NCI-H460 (cell line): ENCODE data around the gene VMAC. TPM values are rescaled to one million over a fixed set of nuclear protein-coding genes. Genes with fewer than 3 reads are reported as not detected.

Source experiments
- DNase-seq: peaks from one replicate; pipeline ENCODE4 v3.0.0-alpha.2; 2016; ENCODE audit warnings: low read depth; ENCODE audit errors: extremely low read depth
- total RNA-seq: library from RNA; depleted of rRNA; stranded (reverse); fragments of >200 nt; shearing (Covaris generic); gene quantifications from 2 replicates; pipeline ENCODE4 v1.2.3, GENCODE V29; 2014; rRNA removed

The VMAC gene
- total RNA-seq, 1 experiment from 2014 or later = 3.7 TPM

GRCh38 chr19:5949792-5950305 lies 45.2 kb downstream of the VMAC start:
- DNase-seq = no peak

- no peak for DNase-seq
These were observed 46.1 kb downstream of the VMAC start for GRCh38 chr19:5950741-5951140.

GRCh38 chr19:5951338-5951861 lies 46.7 kb downstream of the VMAC start:
- DNase-seq = no peak

GRCh38 chr19:5952193-5953029 lies 47.7 kb downstream of the VMAC start:
- no peak for DNase-seq

DNA sequence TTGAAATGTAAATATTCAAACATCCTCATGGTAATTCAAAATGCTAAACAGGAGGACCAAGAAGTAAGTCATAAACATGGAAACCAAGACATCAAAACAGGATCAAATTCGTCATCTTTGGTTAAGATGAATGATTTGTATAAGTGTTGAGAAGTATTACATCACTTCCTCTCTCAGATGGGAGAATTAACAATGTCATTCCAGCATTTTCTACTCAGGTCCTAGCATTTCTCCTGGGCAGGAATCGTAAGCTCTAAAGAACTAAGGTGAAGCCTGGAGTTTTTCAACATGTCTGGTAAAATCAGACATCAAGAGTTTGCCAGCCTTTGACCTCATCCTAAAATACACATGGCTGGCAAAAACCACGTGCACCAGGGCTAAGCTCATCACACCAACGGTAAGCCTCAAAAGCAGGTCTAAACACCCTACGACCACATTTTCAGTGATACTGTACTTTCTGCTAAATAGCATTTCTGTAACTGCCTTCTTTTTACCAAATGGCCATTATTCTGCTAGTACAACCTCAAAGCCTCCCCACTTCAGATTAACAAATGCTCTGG lies 48.4 kb downstream of the VMAC start:
- DNase-seq = no peak

DNA sequence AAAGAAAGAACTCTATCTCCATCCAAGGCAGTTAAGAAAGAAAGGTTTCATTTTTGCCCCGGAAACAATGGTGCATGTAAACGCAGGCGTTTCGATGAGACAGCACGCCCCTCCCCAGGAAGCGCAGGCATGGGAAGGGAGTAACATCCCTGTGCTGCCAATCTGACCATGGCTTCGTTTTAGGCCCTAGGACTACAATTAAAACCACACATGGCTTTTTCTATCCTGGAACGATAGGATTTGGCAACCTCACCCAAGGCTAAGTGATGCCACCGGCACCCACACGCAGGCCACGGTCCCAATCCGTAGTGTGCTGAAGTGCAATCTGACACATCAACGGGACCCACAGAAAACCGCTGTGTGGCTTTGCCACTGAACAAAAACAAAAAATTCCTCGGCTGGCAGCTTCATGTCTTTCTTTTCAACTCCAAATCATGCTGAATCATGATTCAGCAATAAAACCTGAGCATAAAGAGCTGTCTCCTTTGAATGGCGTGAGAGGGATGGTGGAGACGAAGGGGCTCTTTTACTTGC lies 49.1 kb downstream of the VMAC start:
- DNase-seq = no peak

DNA sequence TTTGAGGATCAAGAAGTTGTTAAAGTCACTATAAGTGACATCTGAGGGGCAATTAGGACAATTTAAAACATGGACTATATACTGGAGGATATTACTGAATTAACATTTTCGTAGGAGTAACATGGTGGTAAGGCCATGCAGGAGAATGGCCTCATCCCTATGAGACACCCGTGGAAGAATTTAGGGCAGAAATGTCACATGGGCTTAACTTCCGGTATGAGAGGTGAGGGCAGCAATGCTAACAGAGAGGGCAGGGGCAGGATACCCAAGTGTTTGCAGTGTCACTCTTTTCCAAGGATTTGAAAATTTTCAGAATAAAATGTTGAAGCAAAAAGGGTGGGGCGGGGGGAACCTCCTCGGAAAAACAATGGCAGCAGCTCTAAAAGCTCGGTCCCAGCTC lies 49.6 kb downstream of the VMAC start:
- DNase-seq = no peak

DNA sequence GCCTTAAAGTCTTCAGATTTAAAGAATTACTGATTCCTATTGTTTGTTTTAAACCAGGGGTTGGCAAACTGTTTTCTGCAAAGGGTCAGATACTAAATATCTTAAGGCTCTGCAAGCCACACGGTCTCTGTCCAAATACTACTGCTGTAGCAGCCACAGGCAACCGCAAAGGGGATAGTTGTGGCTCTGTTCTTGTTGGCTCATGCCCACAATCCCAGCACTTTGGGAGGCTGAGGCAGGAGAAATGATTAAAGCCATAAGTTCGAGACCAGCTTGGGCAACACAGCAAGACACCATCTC lies 50.9 kb downstream of the VMAC start:
- DNase-seq = no peak

DNA sequence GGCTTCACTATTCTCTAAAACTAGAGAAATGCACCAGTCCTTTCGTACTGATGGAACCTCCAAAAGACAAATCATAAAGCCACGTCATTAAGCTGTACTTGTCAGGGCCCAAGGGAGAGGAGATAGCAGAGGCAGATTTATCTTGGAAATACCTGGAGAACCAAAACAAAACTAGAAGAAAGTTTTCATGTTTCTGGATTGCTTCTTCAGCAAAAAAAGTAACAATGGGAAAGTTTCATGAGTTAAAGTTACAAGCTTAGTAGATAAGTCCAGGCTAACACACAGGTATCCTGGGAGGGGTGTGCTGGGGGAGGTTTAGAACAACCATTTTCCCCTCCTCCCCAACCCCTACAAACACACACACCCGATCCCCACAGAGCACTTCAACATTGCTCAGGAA lies 51.7 kb downstream of the VMAC start:
- no peak for DNase-seq

DNA sequence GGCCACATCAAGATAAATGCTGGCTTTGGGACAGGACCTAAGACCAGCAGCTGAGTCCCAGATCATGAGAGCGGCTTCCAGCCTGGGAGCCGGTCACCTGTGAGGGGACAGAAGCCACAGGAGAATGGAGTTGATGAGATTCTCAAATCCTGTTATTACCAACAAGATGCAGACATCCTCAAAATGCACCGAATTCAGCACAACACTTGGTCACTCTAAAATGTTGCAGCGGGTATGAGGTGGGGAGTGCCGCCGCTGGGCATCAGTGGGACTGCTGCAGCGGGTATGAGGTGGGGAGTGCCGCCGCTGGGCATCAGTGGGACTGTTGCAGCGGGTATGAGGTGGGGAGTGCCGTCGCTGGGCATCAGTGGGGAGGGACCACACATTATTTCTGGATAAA lies 52.1 kb downstream of the VMAC start:
- no peak for DNase-seq

- no peak for DNase-seq
These were observed 52.5 kb downstream of the VMAC start for GRCh38 chr19:5957170-5957569.

GRCh38 chr19:5958074-5958850 lies 53.6 kb downstream of the VMAC start:
- no peak for DNase-seq

DNA sequence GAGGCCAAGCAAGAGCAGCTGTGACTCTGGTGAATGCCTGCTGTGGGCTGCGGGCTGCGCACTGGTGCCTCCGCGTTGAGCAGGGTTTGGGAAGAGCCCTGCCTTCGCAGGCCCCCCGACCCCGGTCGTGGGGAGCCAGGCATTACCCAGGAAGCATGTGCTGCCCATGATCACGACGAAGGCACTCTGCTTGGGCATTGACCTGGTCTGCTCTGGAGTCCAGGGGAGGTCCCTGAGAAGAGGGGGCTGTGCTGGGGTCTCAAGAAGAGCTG lies 54.1 kb downstream of the VMAC start:
- DNase-seq = no peak

- DNase-seq = no peak
These were observed 54.8 kb downstream of the VMAC start for GRCh38 chr19:5959260-5960004.

Other genes with a start within 250 kb of the VMAC start
- gene MICOS13, start 224.4 kb upstream of the VMAC start, total RNA-seq = 31.4 and 35.8 TPM in 2 replicates
- gene HSD11B1L, start 223.8 kb upstream of the VMAC start, total RNA-seq = 2.3 and 3.5 TPM in 2 replicates
- 867 and 1,017 TPM in 2 replicates for gene RPL36, start 214.6 kb upstream of the VMAC start, total RNA-seq
- gene LONP1, start 184.7 kb upstream of the VMAC start, total RNA-seq = 134 and 151 TPM in 2 replicates
- not detected in 2 replicates for gene CATSPERD, start 184.2 kb upstream of the VMAC start, total RNA-seq
- gene PRR22, start 120.1 kb upstream of the VMAC start, total RNA-seq = 1.2 and 1.3 TPM in 2 replicates
- gene DUS3L, start 113.7 kb upstream of the VMAC start, total RNA-seq = 36.4 and 39.9 TPM in 2 replicates
- gene NRTN, start 99.8 kb upstream of the VMAC start, total RNA-seq = 0.32 and 1.0 TPM in 2 replicates
- not detected in 2 replicates for gene FUT6, start 65.2 kb upstream of the VMAC start, total RNA-seq
- not detected in 2 replicates for gene FUT3, start 53.4 kb upstream of the VMAC start, total RNA-seq
- not detected in 2 replicates for gene FUT5, start 34.3 kb upstream of the VMAC start, total RNA-seq
- gene NDUFA11, start 1.1 kb upstream of the VMAC start, total RNA-seq = 103 and 146 TPM in 2 replicates
- 2.1 and 2.9 TPM in 2 replicates for gene CAPS, start 9.4 kb downstream of the VMAC start, total RNA-seq
- gene RANBP3, start 73.3 kb downstream of the VMAC start, total RNA-seq = 31.2 and 32.5 TPM in 2 replicates
- gene RFX2, start 205.6 kb downstream of the VMAC start, total RNA-seq = 5.2 and 7.8 TPM in 2 replicates
- not detected in 2 replicates for gene ACSBG2, start 230.8 kb downstream of the VMAC start, total RNA-seq